GM21447 (cell line): ENCODE measurements around the gene GRK6.
"Not testable (repeated sequence)": the region's sequence is repeated elsewhere in the genome, so short reads cannot be mapped to it uniquely, and the experiment has no call there.

Source experiments
- ATAC-seq: cut with Tn5 transposase; IDR thresholded peaks from one replicate; pipeline ENCODE4 v1.9.1; 2021; ENCODE audit not compliant: unreplicated experiment

The GRK6 gene

GRCh38 chr5:177397875-177398390 is 28.5 kb upstream of the GRK6 start:
- no peak for ATAC-seq

- no peak for ATAC-seq
These were observed 26.2 kb upstream of the GRK6 start, which contains the start of gene PFN3 for GRCh38 chr5:177399997-177400868. Gene PFN3 (minus strand): TSS chr5:177400661. CDS start chr5:177400576, 85 bp downstream.

- ATAC-seq, result no peak
These were observed 24.0 kb upstream of the GRK6 start for GRCh38 chr5:177402271-177403043.

GRCh38 chr5:177403102-177403791 is 23.2 kb upstream of the GRK6 start:
- peak; percentile 23 for ATAC-seq

- peak; percentile 74 for ATAC-seq
These were observed 22.5 kb upstream of the GRK6 start for GRCh38 chr5:177403792-177404640.

GRCh38 chr5:177404641-177405179 is 21.8 kb upstream of the GRK6 start:
- ATAC-seq, result no peak

GRCh38 chr5:177405312-177405711 is 21.2 kb upstream of the GRK6 start:
- no peak for ATAC-seq

GRCh38 chr5:177405805-177406204 is 20.7 kb upstream of the GRK6 start:
- no peak for ATAC-seq

- ATAC-seq, result no peak
These were observed 17.3 kb upstream of the GRK6 start, which contains the start of gene F12 for GRCh38 chr5:177409043-177409801. Gene F12 (minus strand): TSS chr5:177409564. CDS start chr5:177409527, 37 bp downstream.

GRCh38 chr5:177410575-177410974 is 15.9 kb upstream of the GRK6 start:
- no peak for ATAC-seq

- ATAC-seq, result peak; percentile 74
These were observed 13.8 kb upstream of the GRK6 start for GRCh38 chr5:177412603-177413233.

- ATAC-seq, result no peak
These were observed 12.0 kb upstream of the GRK6 start for GRCh38 chr5:177414481-177414880.

- not testable (repeated sequence) for ATAC-seq
These were observed 9.4 kb upstream of the GRK6 start for GRCh38 chr5:177417081-177417480.

GRCh38 chr5:177419046-177419445 is 7.4 kb upstream of the GRK6 start:
- no peak for ATAC-seq

GRCh38 chr5:177420472-177420871 is 6.0 kb upstream of the GRK6 start:
- ATAC-seq, result not testable (repeated sequence)

- ATAC-seq, result no peak
These were observed 5.2 kb upstream of the GRK6 start for GRCh38 chr5:177421062-177421798.

- ATAC-seq, result no peak
These were observed 2.8 kb upstream of the GRK6 start for GRCh38 chr5:177423671-177424070.
